ENCODE data around the gene KRT39.
"Not testable (repeated sequence)": the region's sequence is repeated elsewhere in the genome, so short reads cannot be mapped to it uniquely, and the experiment has no call there.

KRT39 gene

GRCh38 chr17:40966848-40967247 lies at the start of gene KRT39:
Gene KRT39, minus strand, starts transcription at chr17:40966948. Its CDS starts 92 bp downstream, at chr17:40966856.
- DNase-seq, result no peak
- peaks cover 3% of the 10 kb centered on the region for H3K9me3 Mint-ChIP-seq
- no peak for ATAC-seq
- H3K27me3 Mint-ChIP-seq, result peaks cover 4% of the 10 kb centered on the region
- H3K27ac Mint-ChIP-seq, result no peak within 1 kb of the TSS
- H3K36me3 Mint-ChIP-seq (ENCODE audit: low read depth), result no peaks in the 10 kb centered on the region
- no peak within 1 kb of the TSS for H3K4me3 Mint-ChIP-seq
- no peaks in the 10 kb centered on the region for H3K4me1 Mint-ChIP-seq

- ATAC-seq (no peak), DNase-seq (no peak)
- Mint-ChIP-seq H3K27ac (no peak overlapping the region), H3K4me3 (no peak overlapping the region), H3K36me3 (ENCODE audit: low read depth) (no peaks in the 10 kb centered on the region), H3K4me1 (no peaks in the 10 kb centered on the region), H3K9me3 (no peaks in the 10 kb centered on the region), H3K27me3 (no peaks in the 10 kb centered on the region)
These were observed 48.7 kb upstream of the KRT39 start for GRCh38 chr17:41015454-41015853.

GRCh38 chr17:41013606-41014005 lies 46.9 kb upstream of the KRT39 start:
- Mint-ChIP-seq H3K27ac (no peak overlapping the region), H3K9me3 (no peaks in the 10 kb centered on the region)

GRCh38 chr17:41013181-41013580 lies 46.4 kb upstream of the KRT39 start:
- H3K27me3 Mint-ChIP-seq, result no peaks in the 10 kb centered on the region
- no peaks in the 10 kb centered on the region for H3K4me1 Mint-ChIP-seq

More at GRCh38 chr17:41013606-41014005, 46.9 kb upstream of the KRT39 start:
- Mint-ChIP-seq H3K4me3 (no peak overlapping the region), H3K4me1 (no peaks in the 10 kb centered on the region), H3K27me3 (no peaks in the 10 kb centered on the region), H3K36me3 (ENCODE audit: low read depth) (no peaks in the 10 kb centered on the region)
- no peak for ATAC-seq
- no peak for DNase-seq

GRCh38 chr17:41012326-41013120 lies 45.8 kb upstream of the KRT39 start:
- no peak overlapping the region for H3K27ac Mint-ChIP-seq
- DNase-seq (no peak), ATAC-seq (no peak)
- no peaks in the 10 kb centered on the region for H3K4me1 Mint-ChIP-seq
- no peaks in the 10 kb centered on the region for H3K9me3 Mint-ChIP-seq
- H3K27me3 Mint-ChIP-seq, result no peaks in the 10 kb centered on the region
- H3K4me3 Mint-ChIP-seq, result no peak overlapping the region
- H3K36me3 Mint-ChIP-seq (ENCODE audit: low read depth), result no peaks in the 10 kb centered on the region

More at GRCh38 chr17:41013181-41013580, 46.4 kb upstream of the KRT39 start:
- Mint-ChIP-seq H3K27ac (no peak overlapping the region), H3K36me3 (ENCODE audit: low read depth) (no peaks in the 10 kb centered on the region), H3K4me3 (no peak overlapping the region), H3K9me3 (no peaks in the 10 kb centered on the region)
- DNase-seq (no peak), ATAC-seq (no peak)

- H3K27me3 Mint-ChIP-seq, result no peaks in the 10 kb centered on the region
- no peak overlapping the region for H3K4me3 Mint-ChIP-seq
- no peaks in the 10 kb centered on the region for H3K36me3 Mint-ChIP-seq (ENCODE audit: low read depth)
- no peaks in the 10 kb centered on the region for H3K9me3 Mint-ChIP-seq
- no peaks in the 10 kb centered on the region for H3K4me1 Mint-ChIP-seq
- ATAC-seq (no peak), DNase-seq (no peak)
- no peak overlapping the region for H3K27ac Mint-ChIP-seq
These were observed 43.7 kb upstream of the KRT39 start for GRCh38 chr17:41010441-41010840.

GRCh38 chr17:41009936-41010335 lies 43.2 kb upstream of the KRT39 start:
- DNase-seq, result no peak
- Mint-ChIP-seq H3K9me3 (no peaks in the 10 kb centered on the region), H3K27me3 (no peaks in the 10 kb centered on the region), H3K4me1 (no peaks in the 10 kb centered on the region), H3K36me3 (ENCODE audit: low read depth) (no peaks in the 10 kb centered on the region), H3K4me3 (no peak overlapping the region), H3K27ac (no peak overlapping the region)
- ATAC-seq, result no peak

- Mint-ChIP-seq H3K9me3 (no peaks in the 10 kb centered on the region), H3K27me3 (no peaks in the 10 kb centered on the region), H3K27ac (no peak overlapping the region), H3K4me1 (no peaks in the 10 kb centered on the region), H3K36me3 (ENCODE audit: low read depth) (no peaks in the 10 kb centered on the region), H3K4me3 (no peak overlapping the region)
- DNase-seq, result no peak
- no peak for ATAC-seq
These were observed 42.6 kb upstream of the KRT39 start for GRCh38 chr17:41009301-41009760.

- no peaks in the 10 kb centered on the region for H3K9me3 Mint-ChIP-seq
- no peaks in the 10 kb centered on the region for H3K36me3 Mint-ChIP-seq (ENCODE audit: low read depth)
- DNase-seq (no peak), ATAC-seq (no peak)
- H3K4me1 Mint-ChIP-seq, result no peaks in the 10 kb centered on the region
- no peak within 1 kb of the TSS for H3K4me3 Mint-ChIP-seq
- H3K27me3 Mint-ChIP-seq, result peaks cover 2% of the 10 kb centered on the region
- H3K27ac Mint-ChIP-seq, result no peak within 1 kb of the TSS
These were observed 42.1 kb upstream of the KRT39 start, which contains the start of gene KRTAP3-1 for GRCh38 chr17:41008811-41009210. Gene KRTAP3-1, minus strand, starts transcription at chr17:41009128. Its CDS starts 54 bp downstream, at chr17:41009074.

GRCh38 chr17:41004397-41004796 lies 37.6 kb upstream of the KRT39 start:
- Mint-ChIP-seq H3K9me3 (no peaks in the 10 kb centered on the region), H3K4me1 (no peaks in the 10 kb centered on the region), H3K36me3 (ENCODE audit: low read depth) (no peaks in the 10 kb centered on the region), H3K4me3 (no peak overlapping the region), H3K27me3 (peaks cover 19% of the 10 kb centered on the region), H3K27ac (no peak overlapping the region)
- DNase-seq (no peak), ATAC-seq (no peak)

GRCh38 chr17:41003926-41004325 lies 37.2 kb upstream of the KRT39 start:
- H3K27me3 Mint-ChIP-seq, result peaks cover 20% of the 10 kb centered on the region
- H3K4me3 Mint-ChIP-seq, result no peak overlapping the region
- no peaks in the 10 kb centered on the region for H3K36me3 Mint-ChIP-seq (ENCODE audit: low read depth)
- no peaks in the 10 kb centered on the region for H3K4me1 Mint-ChIP-seq
- no peak overlapping the region for H3K27ac Mint-ChIP-seq
- H3K9me3 Mint-ChIP-seq, result no peaks in the 10 kb centered on the region
- no peak for ATAC-seq
- no peak for DNase-seq

- Mint-ChIP-seq H3K36me3 (ENCODE audit: low read depth) (no peaks in the 10 kb centered on the region), H3K4me3 (no peak overlapping the region), H3K27ac (no peak overlapping the region), H3K4me1 (no peaks in the 10 kb centered on the region), H3K9me3 (no peaks in the 10 kb centered on the region), H3K27me3 (peaks cover 26% of the 10 kb centered on the region)
- DNase-seq (no peak), ATAC-seq (no peak)
These were observed 36.1 kb upstream of the KRT39 start for GRCh38 chr17:41002814-41003213.

GRCh38 chr17:41001795-41002194 lies 35.0 kb upstream of the KRT39 start:
- Mint-ChIP-seq H3K36me3 (ENCODE audit: low read depth) (no peaks in the 10 kb centered on the region), H3K4me3 (no peak overlapping the region), H3K9me3 (no peaks in the 10 kb centered on the region), H3K27me3 (peaks cover 33% of the 10 kb centered on the region), H3K4me1 (no peaks in the 10 kb centered on the region), H3K27ac (no peak overlapping the region)
- DNase-seq (no peak), ATAC-seq (no peak)

GRCh38 chr17:40999563-40999962 lies 32.8 kb upstream of the KRT39 start, which contains the start of gene KRTAP3-2:
Gene KRTAP3-2, minus strand, starts transcription at chr17:40999906. Its CDS starts 53 bp downstream, at chr17:40999853.
- H3K27me3 Mint-ChIP-seq, result peaks cover 41% of the 10 kb centered on the region
- H3K27ac Mint-ChIP-seq; H3K36me3 Mint-ChIP-seq (ENCODE audit: low read depth); ATAC-seq; H3K9me3 Mint-ChIP-seq; H3K4me1 Mint-ChIP-seq; DNase-seq; H3K4me3 Mint-ChIP-seq: not testable (repeated sequence)

- H3K27ac Mint-ChIP-seq, result no peak overlapping the region
- peaks cover 51% of the 10 kb centered on the region for H3K27me3 Mint-ChIP-seq
- H3K9me3 Mint-ChIP-seq, result no peaks in the 10 kb centered on the region
- no peaks in the 10 kb centered on the region for H3K36me3 Mint-ChIP-seq (ENCODE audit: low read depth)
- no peak for ATAC-seq
- no peak overlapping the region for H3K4me3 Mint-ChIP-seq
- no peak for DNase-seq
- H3K4me1 Mint-ChIP-seq, result no peaks in the 10 kb centered on the region
These were observed 30.6 kb upstream of the KRT39 start for GRCh38 chr17:40997361-40997760.

All from activated naive CD8-positive, alpha-beta T cell treated with anti-CD3 and anti-CD28 coated beads, Interleukin-2, amount 50 U/mL, for 24 hours (primary cell).